Activated naive CD4-positive, alpha-beta T cell treated with anti-CD3 and anti-CD28 coated beads, Interleukin-2, amount 50 U/mL, for 16 hours (primary cell): ENCODE results near the gene RALBP1.

Experiments used
- DNase-seq: peaks from one replicate; pipeline ENCODE4 v3.0.0-alpha.2; 2020

The RALBP1 gene

DNA sequence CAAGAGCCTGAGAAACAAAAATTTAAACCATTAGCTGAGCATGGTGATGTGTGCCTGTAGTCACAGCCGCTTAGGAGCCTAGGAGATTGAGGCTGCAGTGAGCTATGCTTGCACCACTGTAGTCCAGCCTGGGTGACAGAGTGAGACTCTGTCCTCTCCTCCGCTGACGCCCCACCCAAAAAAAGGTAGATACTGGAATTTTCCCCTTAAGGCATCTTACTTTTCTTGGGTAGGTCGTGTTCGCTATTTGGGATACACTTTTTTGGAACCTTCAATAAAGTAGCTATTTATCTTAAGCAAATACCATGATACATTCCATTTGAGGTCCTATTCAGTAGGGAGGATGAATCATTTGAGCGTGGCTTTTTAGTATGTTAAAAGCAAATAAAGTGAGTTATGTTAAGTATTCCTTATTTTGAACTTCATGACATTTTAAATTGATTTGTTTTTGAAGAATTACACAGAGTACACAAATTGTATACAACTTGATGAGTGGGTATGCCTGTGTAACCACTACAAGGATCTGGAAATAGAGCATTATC, 38.7 kb downstream of the RALBP1 start:
- no peak for DNase-seq

DNA sequence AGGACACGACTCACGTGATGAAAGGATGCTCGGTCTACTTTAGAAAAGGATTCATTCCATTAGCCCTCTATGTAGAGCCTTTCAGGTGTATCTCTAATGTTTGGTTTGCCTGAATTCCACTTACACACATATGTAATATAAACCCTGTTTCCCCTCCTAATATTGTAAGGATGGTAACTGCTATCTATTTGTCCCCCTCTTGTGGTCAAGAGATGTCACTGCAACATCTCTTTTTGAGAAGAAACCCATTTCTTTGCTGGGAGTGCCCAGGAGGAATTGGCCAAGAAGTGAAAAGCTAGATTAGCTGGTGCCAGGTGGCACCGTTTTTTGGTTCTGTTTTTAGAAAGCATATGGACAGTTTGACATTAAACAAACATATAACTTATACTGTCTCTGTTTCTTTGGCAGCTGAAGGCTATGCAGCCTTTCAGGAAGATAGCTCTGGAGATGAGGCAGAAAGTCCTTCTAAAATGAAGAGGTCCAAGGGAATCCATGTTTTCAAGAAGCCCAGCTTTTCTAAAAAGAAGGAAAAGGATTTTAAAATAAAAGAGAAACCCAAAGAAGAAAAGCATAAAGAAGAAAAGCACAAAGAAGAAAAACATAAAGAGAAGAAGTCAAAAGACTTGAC, 41.2 kb downstream of the RALBP1 start:
- DNase-seq: no peak

DNA sequence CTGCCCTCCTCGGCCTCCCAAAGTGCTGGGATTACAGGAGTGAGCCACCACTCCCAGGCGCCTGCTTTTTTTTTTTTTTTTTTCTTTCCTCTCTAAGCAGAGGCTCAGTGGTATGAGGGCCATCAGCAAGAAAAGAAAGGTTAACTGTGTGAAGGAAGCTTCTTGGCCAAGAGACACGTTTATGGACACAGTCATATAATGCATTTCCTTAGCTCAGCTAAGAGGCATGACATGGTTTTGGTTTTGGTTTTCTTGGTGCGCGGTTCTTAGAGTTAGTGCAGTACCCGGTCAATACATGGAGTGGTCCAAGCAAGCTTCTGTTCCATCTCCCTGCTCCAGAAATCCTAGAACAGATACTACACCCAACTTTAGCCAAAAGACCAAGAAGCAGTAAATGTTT, 42.6 kb downstream of the RALBP1 start:
- no peak for DNase-seq

DNA sequence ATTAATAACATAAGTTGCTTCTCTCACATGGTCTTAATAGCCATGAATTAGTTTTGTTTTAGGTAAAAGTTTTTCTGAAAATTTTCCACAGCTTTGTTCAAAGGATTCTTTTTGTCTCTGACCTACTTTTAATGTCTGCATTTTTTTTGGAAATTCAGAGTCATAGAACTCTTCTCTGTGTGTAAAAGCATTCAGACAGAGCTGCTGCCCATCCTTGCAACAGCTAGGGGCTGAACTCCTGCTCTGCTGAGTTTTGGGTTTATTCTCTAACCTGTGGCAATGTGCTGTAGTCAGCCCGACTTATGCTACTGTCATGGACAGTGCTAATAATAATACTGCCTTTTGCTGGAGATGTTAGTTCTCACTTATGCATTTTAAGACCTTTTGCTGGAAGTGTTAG, 44.1 kb downstream of the RALBP1 start:
- DNase-seq: no peak

DNA sequence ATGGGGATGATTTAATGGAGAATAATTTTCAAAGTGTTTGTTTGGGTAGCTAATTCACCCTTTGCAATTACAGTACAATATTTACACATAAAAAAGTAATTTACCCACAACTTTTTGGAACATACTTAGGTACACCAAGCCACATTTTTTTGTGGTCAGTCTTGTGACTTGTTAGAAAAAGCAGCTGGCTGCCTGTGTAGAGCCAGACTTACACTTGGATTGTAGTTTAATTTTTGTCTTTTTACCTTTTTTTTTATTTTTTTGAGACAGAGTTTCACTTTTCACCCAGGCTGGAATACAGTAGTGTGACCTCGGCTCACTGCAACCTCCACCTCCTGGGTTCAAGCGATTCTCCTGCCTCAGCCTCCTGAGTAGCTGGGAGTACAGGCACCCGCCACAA, 45.4 kb downstream of the RALBP1 start:
- no peak for DNase-seq

DNA sequence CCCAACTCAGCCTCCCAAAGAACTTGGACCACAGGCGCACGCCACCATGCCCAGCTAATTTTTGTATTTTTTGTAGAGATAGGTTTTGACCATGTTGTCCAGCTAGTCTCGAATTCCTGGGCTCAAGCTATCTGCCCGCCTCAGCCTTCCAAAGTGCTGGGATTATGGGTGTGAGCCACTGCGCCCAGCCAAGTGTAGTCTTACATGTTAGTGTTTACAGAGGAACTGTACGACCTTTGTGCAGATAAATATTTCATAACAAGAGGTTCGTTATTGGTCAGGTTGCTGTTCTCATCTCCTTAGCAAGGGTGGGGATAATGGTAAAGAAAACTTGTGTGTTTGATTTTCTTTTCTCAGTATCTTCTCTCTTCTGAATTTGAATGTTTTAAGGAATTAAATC, 46.5 kb downstream of the RALBP1 start:
- DNase-seq: no peak

DNA sequence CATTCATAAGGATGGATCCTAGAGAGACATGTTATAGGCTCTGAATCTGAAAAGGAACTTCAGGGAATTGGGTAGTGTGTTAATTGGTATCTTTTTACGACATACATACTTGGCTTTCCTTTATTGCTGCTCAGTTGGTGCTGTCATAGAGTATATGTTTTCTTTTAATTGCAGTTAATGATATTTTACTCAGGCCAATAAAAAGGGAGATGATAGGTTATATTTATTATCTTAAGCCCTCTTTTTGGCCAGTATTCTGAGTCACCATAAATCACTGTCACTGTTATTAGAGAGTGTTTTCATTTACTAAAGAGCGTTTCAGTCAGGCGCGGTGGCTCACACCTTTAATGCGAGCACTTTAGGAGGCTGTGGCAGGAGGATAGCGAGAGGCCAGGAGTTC, 47.6 kb downstream of the RALBP1 start:
- no peak for DNase-seq

DNA sequence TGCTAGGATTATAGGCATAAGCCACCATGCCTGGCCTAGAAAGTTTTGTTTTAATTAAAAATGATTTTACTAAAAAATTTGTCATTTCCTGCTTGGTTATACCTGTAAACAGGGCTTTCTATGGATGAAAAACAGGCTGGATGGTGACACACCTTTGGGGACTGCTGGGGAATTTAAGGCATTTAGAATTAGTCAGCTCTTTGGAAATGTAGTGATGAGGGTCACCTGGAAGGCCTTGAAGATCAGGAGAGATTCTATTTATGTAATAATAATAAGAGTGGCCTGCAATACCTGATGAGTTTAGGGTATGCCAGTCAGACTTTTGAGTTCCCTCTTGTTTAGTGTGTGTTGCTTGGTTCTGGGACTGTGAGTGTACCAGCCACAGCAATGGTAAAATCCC, 51.1 kb downstream of the RALBP1 start:
- no peak for DNase-seq

DNA sequence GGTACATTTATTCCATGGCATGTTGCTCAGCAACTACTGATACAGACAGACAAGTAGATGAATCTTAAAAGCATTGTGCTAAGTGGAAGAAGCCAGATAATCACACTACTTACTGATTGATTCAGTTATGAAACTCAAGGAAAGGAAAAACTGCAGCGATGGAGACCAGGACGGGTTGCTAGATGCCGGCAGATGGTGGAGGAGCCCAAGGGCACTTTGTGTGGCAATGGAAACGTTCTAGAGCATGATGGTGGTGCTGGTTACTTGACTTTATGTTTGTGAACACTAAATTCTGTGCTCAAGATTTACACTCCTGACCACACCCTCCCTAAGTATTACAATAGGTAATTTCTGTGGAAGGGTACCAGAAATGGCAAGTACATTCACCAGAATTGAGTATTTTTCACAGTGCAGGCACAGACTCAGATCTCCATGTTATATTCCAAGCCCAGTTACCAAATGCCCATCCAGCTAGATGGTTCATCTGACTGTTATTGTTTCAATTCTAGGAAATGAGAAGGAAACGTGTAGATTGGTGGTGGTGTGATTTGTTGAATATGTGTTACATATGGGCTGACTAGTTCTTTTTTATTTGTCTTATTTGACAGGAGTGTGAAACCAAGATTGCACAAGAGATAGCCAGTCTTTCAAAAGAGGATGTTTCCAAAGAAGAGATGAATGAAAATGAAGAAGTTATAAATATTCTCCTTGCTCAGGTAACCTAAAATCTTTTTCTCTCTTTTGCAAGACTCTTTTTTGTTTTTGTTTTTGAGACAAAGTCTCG, 55.1 kb downstream of the RALBP1 start:
- DNase-seq: no peak

DNA sequence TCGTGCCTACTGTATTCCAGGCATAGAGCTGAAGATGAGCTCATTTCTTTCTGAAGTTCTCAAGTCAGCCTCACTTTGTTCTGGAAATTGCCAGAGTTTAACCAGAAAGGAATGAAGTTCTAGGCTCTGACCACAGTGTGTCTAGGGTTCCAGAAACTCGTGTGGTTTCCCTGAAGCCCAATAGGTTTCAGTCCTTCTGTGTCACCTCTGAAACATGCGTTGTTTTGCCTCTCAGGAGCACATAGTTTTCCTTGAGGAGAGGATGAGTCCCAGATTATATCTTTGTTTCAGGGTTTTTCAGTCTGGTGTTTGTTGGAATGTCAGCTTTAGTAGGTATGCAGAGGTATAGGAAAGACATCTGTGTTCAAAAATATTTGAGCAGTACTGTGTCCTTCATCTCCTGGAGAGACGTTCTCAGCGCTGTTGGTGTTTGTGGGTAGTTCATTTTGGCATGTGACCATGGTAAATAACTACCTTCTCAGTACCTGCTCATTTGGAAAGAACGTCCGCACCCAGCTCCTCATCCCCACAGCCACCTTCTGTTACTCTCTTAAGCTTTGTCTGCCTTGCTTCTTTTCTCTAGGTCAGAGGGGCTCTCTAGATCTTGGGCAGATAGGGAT, 56.6 kb downstream of the RALBP1 start:
- DNase-seq: no peak

DNA sequence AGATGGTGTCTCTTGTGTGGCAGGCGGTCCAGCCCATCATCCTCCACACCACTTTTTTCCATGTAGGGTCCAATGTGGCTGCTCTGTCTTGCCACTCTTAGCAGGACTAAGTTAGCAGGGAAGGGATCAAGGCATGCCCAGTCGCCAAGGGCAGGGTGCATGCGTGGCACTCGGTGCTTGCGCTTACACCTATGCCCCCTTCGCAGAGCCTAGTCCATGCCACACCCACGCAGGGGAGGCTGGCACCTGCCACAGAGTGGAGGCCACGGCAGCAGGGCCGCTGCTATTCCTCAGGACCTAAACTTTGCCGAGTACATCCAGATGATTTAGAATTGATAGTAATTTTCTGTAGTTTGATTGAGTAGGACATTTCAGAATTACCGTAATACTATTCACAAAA, 59.5 kb downstream of the RALBP1 start:
- no peak for DNase-seq

DNA sequence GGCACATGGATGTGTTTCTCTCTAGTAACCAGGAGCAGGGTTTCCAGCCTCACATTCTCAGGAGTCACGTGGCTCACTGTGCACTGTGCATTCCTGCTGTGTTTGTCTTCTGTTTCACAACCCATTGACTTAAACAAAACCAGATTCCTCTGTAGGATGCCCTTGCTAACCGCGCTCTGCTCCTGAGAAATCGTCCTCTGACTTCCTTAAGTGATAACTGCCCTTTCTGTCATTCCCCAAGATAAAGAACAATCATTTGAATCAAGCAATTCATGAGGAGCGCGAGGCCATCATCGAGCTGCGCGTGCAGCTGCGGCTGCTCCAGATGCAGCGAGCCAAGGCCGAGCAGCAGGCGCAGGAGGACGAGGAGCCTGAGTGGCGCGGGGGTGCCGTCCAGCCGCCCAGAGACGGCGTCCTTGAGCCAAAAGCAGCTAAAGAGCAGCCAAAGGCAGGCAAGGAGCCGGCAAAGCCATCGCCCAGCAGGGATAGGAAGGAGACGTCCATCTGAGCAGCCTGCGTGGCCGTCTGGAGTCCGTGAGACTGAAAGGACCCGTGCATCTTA, 60.2 kb downstream of the RALBP1 start:
- no peak for DNase-seq

DNA sequence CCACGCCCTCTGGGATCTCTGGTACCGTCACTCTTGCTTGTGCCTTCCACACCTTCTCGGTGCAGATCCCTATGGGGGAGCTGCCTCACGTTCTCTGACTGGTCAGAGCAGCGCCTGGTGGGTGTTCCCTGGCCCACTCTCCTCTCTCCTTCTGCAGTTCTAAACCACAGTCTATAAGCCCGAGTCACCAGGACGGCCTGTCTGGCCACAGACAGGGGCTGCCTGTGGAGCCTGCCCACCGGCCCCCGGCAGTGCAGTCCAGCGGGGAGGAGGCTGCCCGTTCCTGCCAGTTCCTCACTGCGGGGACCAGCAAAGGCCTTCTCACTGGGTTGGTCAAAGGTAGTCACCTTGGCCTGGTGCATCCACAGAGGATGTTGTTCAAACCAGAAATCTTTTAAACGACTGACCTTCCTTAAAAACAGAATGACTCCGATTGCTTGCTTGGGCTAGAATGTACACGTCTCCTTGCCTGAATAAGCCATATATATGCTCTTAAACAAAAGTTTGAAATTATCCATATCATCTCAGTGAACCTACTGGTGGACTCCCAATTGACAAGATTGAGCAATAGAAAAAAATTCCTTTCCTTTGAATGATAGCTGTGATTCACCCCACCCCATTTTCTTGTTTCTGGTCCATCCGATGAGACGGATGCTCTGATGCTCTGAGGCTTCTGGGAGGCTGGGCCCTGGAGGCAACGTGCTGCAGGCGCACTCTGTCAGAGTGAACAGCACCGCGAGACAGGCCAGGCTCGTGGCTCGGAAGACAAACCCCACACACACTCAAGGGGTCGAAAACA, 61.2 kb downstream of the RALBP1 start:
- no peak for DNase-seq

DNA sequence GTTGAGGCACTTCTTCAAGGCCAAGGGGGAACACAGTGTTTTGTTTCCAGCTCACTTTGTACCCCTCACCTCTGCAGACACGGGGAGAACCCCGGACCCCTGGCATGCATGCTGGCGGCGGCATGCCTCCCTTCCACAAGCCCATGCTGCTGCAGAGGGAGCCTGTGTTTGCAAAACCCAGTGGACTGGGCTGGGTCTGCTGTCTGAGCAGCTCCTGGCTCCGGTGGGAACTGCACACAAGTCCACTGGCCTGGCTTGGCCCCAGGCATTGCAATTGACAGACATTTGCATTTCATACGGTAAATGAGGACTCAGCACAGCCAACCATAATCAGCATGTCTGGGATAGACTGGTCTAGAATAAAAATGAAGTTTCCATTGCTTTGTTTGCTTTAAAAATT, 62.4 kb downstream of the RALBP1 start:
- DNase-seq: no peak

DNA sequence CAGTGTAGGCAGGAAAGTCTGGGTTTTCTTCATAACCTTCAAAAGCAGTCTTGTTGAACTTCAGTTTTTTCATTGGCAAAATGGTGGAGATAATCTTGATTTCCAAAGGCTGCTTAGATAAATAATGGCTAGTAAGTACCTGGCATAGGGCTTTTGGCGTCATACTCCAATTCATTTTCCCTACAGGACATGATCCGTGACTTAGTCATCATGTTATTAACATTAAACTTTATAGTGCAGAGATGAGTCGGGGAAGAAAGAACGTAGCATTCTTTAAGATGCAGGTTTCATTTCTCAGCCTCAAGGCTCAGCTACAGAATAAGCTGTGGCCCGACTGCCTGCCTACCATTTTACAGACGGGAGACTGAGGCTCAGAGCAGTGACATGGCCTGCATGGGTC, 64.0 kb downstream of the RALBP1 start:
- no peak for DNase-seq

DNA sequence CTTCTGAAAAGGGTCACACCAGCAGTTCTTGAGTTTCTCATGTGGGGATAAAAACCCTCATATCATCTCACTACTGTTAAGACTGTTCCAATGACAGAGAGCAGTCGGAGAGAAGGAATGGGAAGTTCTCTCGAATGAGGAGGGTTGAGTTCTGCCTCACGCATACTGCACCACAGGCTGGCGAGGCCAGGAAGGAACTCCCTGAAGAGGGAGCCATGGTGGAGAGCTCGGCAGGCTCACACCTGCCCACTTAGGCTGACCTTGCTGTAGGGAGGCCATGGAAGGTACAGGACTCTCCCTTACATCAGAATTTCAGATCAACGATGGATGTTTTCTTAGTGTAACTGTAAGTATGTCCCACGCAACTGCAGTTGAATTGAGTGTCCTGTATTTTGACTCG, 64.6 kb downstream of the RALBP1 start:
- DNase-seq: no peak

DNA sequence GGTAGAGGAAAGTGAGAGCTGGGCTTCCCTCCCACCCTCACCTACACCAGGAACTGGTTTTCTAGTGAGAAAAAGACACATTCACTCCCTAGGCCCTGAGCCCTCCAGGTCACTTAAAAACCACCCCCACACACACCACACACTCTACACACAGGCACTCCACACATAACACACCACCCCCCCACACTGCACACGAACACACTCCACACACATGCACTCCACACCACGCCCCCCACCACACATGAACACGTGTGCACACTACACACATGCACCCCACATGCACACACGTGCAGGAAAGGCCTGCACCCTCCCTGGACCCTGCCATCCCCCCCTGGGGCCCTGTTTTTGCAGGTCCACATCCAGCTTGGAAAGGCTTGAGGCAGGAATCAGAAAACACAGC, 67.6 kb downstream of the RALBP1 start:
- no peak for DNase-seq

DNA sequence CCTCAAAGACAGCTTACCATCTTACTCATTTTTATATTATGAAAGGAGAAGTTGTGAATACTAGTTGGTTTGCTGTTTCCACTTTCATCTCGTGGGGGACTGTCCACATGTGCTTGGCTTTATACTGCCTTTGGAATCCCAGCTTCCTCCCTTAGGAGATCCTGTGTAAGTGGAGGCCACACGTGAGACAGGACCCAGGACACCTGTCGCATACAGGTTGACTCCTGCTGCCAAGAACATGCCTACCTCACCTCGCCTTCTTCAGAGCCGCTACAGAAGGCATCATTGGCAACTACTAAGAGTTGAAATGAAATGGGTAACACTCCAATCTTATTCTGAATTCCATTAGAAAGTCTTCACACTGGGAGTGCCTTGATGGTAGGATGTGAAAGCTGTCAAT, 69.7 kb downstream of the RALBP1 start:
- DNase-seq: no peak

DNA sequence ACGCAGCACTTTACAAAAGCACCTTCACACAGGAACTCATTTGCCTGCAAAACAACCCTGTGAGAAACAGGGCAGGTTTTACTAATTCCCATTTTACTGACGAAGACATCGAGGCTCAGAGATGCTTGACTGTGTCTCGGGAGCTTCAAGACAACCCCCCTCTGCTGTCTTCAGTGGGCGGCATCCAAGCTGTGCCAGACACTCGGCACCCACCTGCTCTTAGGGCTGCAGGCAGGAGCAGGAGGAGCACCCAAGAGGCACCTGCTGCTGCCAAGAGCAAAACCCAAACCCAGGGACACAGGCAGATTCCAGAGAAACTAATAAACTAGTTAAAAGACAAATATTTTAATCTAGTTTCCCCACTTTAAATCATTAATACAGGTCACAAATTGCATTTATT, 71.2 kb downstream of the RALBP1 start:
- DNase-seq: no peak

DNA sequence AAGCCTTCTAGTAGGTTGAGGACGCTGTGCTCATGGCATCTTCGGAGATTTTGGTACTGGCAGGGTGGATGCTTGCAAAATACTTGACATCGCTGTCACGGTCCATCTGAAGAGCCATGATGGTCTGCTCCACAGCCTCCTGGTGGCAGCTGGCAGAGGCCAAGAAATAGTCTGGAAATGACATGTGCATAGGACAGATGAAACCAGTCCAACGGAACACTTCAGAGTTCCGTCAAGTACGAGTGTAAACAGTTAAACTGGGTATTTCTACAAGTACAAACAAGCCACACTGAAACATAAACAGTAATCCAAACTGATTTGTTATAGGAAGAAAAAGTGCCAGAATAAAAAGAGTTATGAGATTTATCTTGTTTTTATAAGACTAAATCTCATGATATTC, 72.5 kb downstream of the RALBP1 start:
- no peak for DNase-seq

DNA sequence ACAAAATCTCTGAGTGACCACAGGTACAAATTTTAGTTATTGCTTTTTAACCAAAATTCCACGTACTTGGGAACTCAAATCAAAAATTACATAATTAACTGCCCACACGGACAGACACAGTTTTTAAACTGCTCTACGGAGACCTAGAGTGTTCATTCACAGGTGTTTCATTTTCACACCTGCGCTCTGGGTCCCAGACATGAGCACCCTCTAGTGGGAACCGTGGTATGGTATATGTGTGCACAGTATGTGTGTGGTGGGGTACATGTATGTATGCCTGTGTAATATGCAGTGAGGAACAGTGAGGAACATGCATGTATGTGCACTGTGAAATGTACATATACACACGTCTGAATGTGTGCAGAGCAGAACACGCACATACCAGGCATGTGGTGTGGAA, 74.1 kb downstream of the RALBP1 start:
- no peak for DNase-seq

DNA sequence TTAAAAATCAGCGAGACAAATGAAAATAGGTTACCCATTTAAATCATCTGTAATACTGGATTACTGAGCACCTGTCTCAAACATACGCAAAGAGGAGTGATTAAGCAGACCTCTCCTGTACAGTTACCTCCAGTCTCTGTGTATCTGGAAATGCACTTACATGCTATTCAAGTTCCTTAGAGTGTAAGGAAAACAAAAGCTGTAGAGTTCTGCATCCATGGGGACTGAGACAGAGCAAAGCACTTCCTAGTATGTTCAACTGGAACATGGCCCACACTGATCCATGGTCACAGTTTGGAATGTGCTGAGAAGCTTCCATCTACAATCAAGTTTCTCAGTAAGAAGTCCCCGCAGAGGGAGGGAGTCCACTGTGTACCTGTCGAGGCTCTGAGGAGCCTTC, 75.1 kb downstream of the RALBP1 start:
- DNase-seq: no peak

DNA sequence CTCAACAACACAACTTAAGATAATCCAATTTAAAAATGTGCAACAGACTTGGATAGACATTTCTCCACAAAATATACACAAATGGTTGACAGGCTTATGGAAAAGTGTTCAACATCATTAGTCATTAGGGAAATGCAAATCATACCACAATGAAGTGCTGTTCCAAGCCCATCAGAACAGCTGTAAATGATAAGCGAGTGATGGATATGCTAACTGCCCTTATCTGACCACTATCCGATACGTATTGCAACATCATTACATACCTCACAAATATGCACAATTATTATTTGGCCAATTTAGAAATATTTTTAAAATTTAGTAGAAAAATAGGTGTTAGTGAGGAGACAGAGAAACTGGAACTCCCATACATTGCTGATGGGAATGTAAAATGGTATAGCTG, 76.9 kb downstream of the RALBP1 start:
- DNase-seq: no peak
